Neural cell (in vitro differentiated cells): Measurements from ENCODE around the gene GRID1. TPM values are rescaled to one million over a fixed set of nuclear protein-coding genes. Genes with fewer than 3 reads are reported as not detected.

Source experiments
- H2AFZ ChIP-seq: fragments of 200-600, 300-800 bp; sonication (generic), shearing (Covaris generic); 2 replicates; pipeline ENCODE4 v1.6.0; 2014; ENCODE audit warnings: low read depth, mild to moderate bottlenecking, antibody characterized with exemption, low read length, moderate library complexity
- H3F3A ChIP-seq: fragments of 200-600 bp; shearing (Covaris generic); 2 replicates; pipeline ENCODE4 v1.6.1; 2016; ENCODE audit warnings: mild to moderate bottlenecking, moderate library complexity, mixed read lengths, antibody characterized with exemption, low read length; ENCODE audit not compliant: insufficient read depth, poor library complexity, severe bottlenecking
- H3K27ac ChIP-seq: fragments of 200-600, 300-800 bp; sonication (generic), shearing (Covaris generic); 2 replicates; pipeline ENCODE4 v1.5.1; 2014; ENCODE audit warnings: mild to moderate bottlenecking, low read length, moderate library complexity
- H3K27me3 ChIP-seq: fragments of 300-800, 200-600 bp; sonication (generic), shearing (Covaris generic); 2 replicates; pipeline ENCODE4 v1.6.0; 2014; ENCODE audit warnings: mild to moderate bottlenecking, low read depth, low read length, moderate library complexity; ENCODE audit not compliant: insufficient read depth
- H3K36me3 ChIP-seq: fragments of 300-800, 200-600 bp; sonication (generic), shearing (Covaris generic); 2 replicates; pipeline ENCODE4 v1.5.1; 2014; ENCODE audit warnings: mild to moderate bottlenecking, antibody characterized with exemption, low read length, moderate library complexity; ENCODE audit not compliant: insufficient read depth
- H3K4me2 ChIP-seq: fragments of 300-800, 200-600 bp; sonication (generic), shearing (Covaris generic); 2 replicates; pipeline ENCODE4 v1.6.0; 2014; ENCODE audit warnings: mild to moderate bottlenecking, low read length
- H3K4me3 ChIP-seq: fragments of 300-800, 200-600 bp; sonication (generic), shearing (Covaris generic); 2 replicates; pipeline ENCODE4 v1.5.1; 2014; ENCODE audit warnings: mild to moderate bottlenecking, low read length, moderate library complexity
- H3K79me2 ChIP-seq: fragments of 200-600 bp; shearing (Covaris generic); replicated peaks from 2 replicates; pipeline ENCODE4 v1.6.0; 2014; ENCODE audit warnings: mild to moderate bottlenecking, low read length, moderate library complexity; ENCODE audit not compliant: insufficient read depth
- H3K9ac ChIP-seq: fragments of 300-800, 200-600 bp; sonication (generic), shearing (Covaris generic); 2 replicates; pipeline ENCODE4 v1.6.1; 2016; ENCODE audit warnings: mild to moderate bottlenecking, low read length, mixed read lengths
- H3K9me2 ChIP-seq: fragments of 200-600 bp; shearing (Covaris generic); 2 replicates; pipeline ENCODE4 v1.6.1; 2016; ENCODE audit warnings: mild to moderate bottlenecking, low read length, mixed read lengths; ENCODE audit not compliant: insufficient read depth
- H3K9me3 ChIP-seq: fragments of 200-600, 300-800 bp; sonication (generic), shearing (Covaris generic); 2 replicates; pipeline ENCODE4 v1.6.1; 2016; ENCODE audit warnings: mild to moderate bottlenecking, mixed run types, low read length, moderate library complexity, mixed read lengths
- H4K20me1 ChIP-seq: fragments of 200-600 bp; shearing (Covaris generic); 2 replicates; pipeline ENCODE4 v1.6.1; 2016; ENCODE audit warnings: mild to moderate bottlenecking, mixed run types; ENCODE audit not compliant: insufficient read depth
- EP300 ChIP-seq: fragments of 450-650 bp; conservative IDR thresholded peaks from 2 replicates; pipeline ENCODE4 v1.6.1; 2014; ENCODE audit warnings: antibody characterized with exemption, mild to moderate bottlenecking, moderate library complexity; ENCODE audit not compliant: poor library complexity, severe bottlenecking
- EZH2 ChIP-seq: fragments of 200-600, 300-800 bp; shearing (Covaris generic), sonication (generic); IDR thresholded peaks from 2 replicates; pipeline ENCODE4 v1.6.1; 2014; ENCODE audit warnings: antibody characterized with exemption, low read length, borderline replicate concordance, mild to moderate bottlenecking; ENCODE audit not compliant: insufficient read depth, poor library complexity, severe bottlenecking
- MXI1 ChIP-seq: fragments of 450-650 bp; conservative IDR thresholded peaks from 2 replicates; pipeline ENCODE4 v1.6.1; 2014; ENCODE audit warnings: antibody characterized with exemption, mild to moderate bottlenecking; ENCODE audit not compliant: poor library complexity, severe bottlenecking
- POLR2AphosphoS5 ChIP-seq: IDR thresholded peaks from 2 replicates; pipeline ENCODE4 v1.6.1; 2012
- RAD21 ChIP-seq: fragments of 450-650 bp; conservative IDR thresholded peaks from 2 replicates; pipeline ENCODE4 v1.6.1; 2014; ENCODE audit warnings: antibody characterized with exemption, mild to moderate bottlenecking, moderate library complexity
- REST ChIP-seq: IDR thresholded peaks from 2 replicates; pipeline ENCODE4 v1.6.1; 2012; ENCODE audit warnings: borderline replicate concordance
- SMC3 ChIP-seq: fragments of 450-650 bp; conservative IDR thresholded peaks from 2 replicates; pipeline ENCODE4 v1.6.1; 2014; ENCODE audit warnings: antibody characterized with exemption, mild to moderate bottlenecking, moderate library complexity; ENCODE audit not compliant: poor library complexity
- TAF1 ChIP-seq: IDR thresholded peaks from 2 replicates; pipeline ENCODE4 v1.6.1; 2012; ENCODE audit warnings: low read depth
- polyA plus RNA-seq: library from polyadenylated mRNA; depleted of rRNA; stranded (reverse); fragments of >200 nt; gene quantifications from 2 replicates; pipeline ENCODE4 v1.2.3, GENCODE V29; 2014
- TF ChIP-seq, protein P1 (sequence below): fragments of 450-650 bp; IDR thresholded peaks from 2 replicates; pipeline ENCODE4 v1.5.1; 2014; ENCODE audit warnings: antibody characterized with exemption, mild to moderate bottlenecking, moderate library complexity; ENCODE audit not compliant: poor library complexity, severe bottlenecking

The GRID1 gene
- polyA plus RNA-seq, 1 donor from 2014 or later = 7.3 TPM

- no peak overlapping the region for H3K4me2 ChIP-seq
- no peaks in the 10 kb centered on the region for H3F3A ChIP-seq
- H3K9me3 ChIP-seq = no peaks in the 10 kb centered on the region
- no peak for TF ChIP-seq POLR2AphosphoS5
- TF ChIP-seq, protein P1, sequence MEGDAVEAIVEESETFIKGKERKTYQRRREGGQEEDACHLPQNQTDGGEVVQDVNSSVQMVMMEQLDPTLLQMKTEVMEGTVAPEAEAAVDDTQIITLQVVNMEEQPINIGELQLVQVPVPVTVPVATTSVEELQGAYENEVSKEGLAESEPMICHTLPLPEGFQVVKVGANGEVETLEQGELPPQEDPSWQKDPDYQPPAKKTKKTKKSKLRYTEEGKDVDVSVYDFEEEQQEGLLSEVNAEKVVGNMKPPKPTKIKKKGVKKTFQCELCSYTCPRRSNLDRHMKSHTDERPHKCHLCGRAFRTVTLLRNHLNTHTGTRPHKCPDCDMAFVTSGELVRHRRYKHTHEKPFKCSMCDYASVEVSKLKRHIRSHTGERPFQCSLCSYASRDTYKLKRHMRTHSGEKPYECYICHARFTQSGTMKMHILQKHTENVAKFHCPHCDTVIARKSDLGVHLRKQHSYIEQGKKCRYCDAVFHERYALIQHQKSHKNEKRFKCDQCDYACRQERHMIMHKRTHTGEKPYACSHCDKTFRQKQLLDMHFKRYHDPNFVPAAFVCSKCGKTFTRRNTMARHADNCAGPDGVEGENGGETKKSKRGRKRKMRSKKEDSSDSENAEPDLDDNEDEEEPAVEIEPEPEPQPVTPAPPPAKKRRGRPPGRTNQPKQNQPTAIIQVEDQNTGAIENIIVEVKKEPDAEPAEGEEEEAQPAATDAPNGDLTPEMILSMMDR = no peak
- no peak for TF ChIP-seq RAD21
- no peak for TF ChIP-seq MXI1
- no peak for TF ChIP-seq SMC3
- no peak for TF ChIP-seq TAF1
- no peak for TF ChIP-seq REST
- no peak for TF ChIP-seq EZH2
- no peak for TF ChIP-seq EP300
- no peak overlapping the region for H3K27ac ChIP-seq
- H3K79me2 ChIP-seq = no peaks in the 10 kb centered on the region
- no peaks in the 10 kb centered on the region for H4K20me1 ChIP-seq
- no peak overlapping the region for H3K9ac ChIP-seq
- H3K9me2 ChIP-seq = no peaks in the 10 kb centered on the region
- no peak overlapping the region for H2AFZ ChIP-seq
- H3K4me3 ChIP-seq = no peak overlapping the region
- H3K27me3 ChIP-seq = no peaks in the 10 kb centered on the region
- H3K36me3 ChIP-seq = no peaks in the 10 kb centered on the region
Measured at GRCh38 chr10:85784792-85785191, 581.8 kb downstream of the GRID1 start.

GRCh38 chr10:85781404-85781803 is 585.2 kb downstream of the GRID1 start:
- Histone ChIP-seq H4K20me1 (no peaks in the 10 kb centered on the region), H3K27me3 (no peaks in the 10 kb centered on the region), H3K9me2 (no peaks in the 10 kb centered on the region), H3K4me3 (no peak overlapping the region), H3K9me3 (no peaks in the 10 kb centered on the region), H3K4me2 (no peak overlapping the region), H3F3A (no peaks in the 10 kb centered on the region), H3K79me2 (no peaks in the 10 kb centered on the region), H2AFZ (no peak overlapping the region), H3K9ac (no peak overlapping the region), H3K27ac (no peak overlapping the region), H3K36me3 (no peaks in the 10 kb centered on the region)
- TF ChIP-seq MXI1 (no peak), EP300 (no peak), TAF1 (no peak), REST (no peak), POLR2AphosphoS5 (no peak), SMC3 (no peak), RAD21 (no peak), EZH2 (no peak)
- TF ChIP-seq, protein P1 = no peak
